ENCODE measurements around the gene SNAI1.

The SNAI1 gene

GRCh38 chr20:49978685-49979029, 4.1 kb upstream of the SNAI1 start:
- DNase-seq (ENCODE audit: low read depth): no peak
- H3K4me3 ChIP-seq (ENCODE audit: low read length): no peak overlapping the region
- TF ChIP-seq, protein P1, sequence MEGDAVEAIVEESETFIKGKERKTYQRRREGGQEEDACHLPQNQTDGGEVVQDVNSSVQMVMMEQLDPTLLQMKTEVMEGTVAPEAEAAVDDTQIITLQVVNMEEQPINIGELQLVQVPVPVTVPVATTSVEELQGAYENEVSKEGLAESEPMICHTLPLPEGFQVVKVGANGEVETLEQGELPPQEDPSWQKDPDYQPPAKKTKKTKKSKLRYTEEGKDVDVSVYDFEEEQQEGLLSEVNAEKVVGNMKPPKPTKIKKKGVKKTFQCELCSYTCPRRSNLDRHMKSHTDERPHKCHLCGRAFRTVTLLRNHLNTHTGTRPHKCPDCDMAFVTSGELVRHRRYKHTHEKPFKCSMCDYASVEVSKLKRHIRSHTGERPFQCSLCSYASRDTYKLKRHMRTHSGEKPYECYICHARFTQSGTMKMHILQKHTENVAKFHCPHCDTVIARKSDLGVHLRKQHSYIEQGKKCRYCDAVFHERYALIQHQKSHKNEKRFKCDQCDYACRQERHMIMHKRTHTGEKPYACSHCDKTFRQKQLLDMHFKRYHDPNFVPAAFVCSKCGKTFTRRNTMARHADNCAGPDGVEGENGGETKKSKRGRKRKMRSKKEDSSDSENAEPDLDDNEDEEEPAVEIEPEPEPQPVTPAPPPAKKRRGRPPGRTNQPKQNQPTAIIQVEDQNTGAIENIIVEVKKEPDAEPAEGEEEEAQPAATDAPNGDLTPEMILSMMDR (conservative IDR thresholded peaks at IDR 0.05; ENCODE audit: low read depth, low read length): no peak

DNA sequence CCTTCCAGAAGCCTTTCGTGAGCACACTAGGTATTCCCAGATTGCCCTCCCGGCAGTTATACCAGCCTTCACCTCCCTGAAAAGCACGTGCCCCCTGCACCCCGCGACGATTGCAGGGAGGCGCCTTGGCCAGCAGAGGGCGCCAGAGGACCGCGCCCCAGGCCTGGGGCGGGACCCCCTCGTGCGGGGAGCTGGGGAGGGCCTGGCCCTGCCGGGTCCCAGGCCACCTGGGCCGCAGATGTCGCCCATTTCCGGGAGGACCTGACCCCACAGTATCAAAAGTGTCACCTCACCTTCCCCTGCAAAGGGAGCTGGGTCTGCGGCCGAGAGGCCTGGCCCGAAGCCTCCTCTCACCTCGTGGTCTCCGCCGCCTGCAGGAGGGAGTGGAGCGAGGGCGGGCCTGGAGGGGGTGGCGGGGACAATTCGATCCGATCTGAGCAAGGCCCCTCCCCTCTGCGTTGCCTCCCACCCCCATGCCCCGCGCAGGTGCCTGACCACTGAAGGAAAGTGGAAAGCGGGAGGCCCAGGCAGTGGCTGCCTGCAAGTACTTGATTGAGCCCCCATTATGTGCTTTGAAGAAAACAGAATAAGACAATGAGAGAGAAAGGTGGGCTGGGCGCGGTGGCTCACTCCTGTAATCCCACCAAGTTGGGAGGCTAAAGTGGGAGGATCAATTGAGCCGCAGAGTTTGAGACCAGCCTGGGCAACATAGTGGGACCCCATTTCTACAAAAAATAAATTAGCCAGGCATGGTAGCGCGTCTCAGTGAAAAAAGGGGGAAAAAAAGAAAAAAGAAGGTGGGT, 3.5 kb upstream of the SNAI1 start:
- no peak for DNase-seq (ENCODE audit: low read depth)
- TF ChIP-seq, protein P1 (conservative IDR thresholded peaks at IDR 0.05; ENCODE audit: low read depth, low read length): peak; percentile 90
- H3K4me3 ChIP-seq (ENCODE audit: low read length): peak overlapping the region; percentile 41

- TF ChIP-seq, protein P1 (conservative IDR thresholded peaks at IDR 0.05; ENCODE audit: low read depth, low read length): no peak
- no peak overlapping the region for H3K4me3 ChIP-seq (ENCODE audit: low read length)
- DNase-seq (ENCODE audit: low read depth): no peak
These were observed 2.4 kb upstream of the SNAI1 start for GRCh38 chr20:49980140-49981008.

GRCh38 chr20:49981218-49982071, 1.3 kb upstream of the SNAI1 start:
- no peak overlapping the region for H3K4me3 ChIP-seq (ENCODE audit: low read length)
- TF ChIP-seq, protein P1 (conservative IDR thresholded peaks at IDR 0.05; ENCODE audit: low read depth, low read length): no peak

DNA sequence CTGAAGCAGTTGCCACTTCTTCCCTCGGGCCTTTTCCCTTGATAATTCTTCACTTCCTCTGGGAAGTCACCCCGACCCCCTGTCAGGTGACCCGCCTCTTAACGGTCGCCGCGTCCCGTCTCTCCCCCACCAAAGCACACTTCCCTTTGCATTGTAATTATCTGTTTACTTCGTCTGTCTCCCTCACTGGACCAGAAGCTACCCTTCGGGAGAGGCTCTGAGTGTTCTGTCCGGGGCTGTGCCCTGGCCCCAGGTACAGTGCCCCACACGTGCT, 771 bp upstream of the SNAI1 start:
- DNase-seq (ENCODE audit: low read depth): no peak
- TF ChIP-seq, protein P1 (conservative IDR thresholded peaks at IDR 0.05; ENCODE audit: low read depth, low read length): no peak
- peak overlapping the region; percentile 19 for H3K4me3 ChIP-seq (ENCODE audit: low read length)

More at GRCh38 chr20:49981218-49982071, 1.3 kb upstream of the SNAI1 start:
- DNase-seq (ENCODE audit: low read depth): no peak

- TF ChIP-seq, protein P1 (conservative IDR thresholded peaks at IDR 0.05; ENCODE audit: low read depth, low read length): no peak
- H3K4me3 ChIP-seq (ENCODE audit: low read length): peak overlapping the region; percentile 61
- no peak for DNase-seq (ENCODE audit: low read depth)
These were observed 505 bp downstream of the SNAI1 start for GRCh38 chr20:49983123-49983847.

Data from retinal pigment epithelial cell (primary cell).